Body of pancreas (tissue), 4 donors: ENCODE data around the gene TCTN1. TPM values are rescaled to one million over a fixed set of nuclear protein-coding genes. Genes with fewer than 3 reads are reported as not detected.

Experiments
- ATAC-seq: fragments of 150-250 bp; one replicate; pipeline ENCODE4 v1.9.1; 2016
- DNase-seq, 4 donors: peaks; one replicate each; pipeline ENCODE4 v3.0.0-alpha.2; 2019
- H3K27ac ChIP-seq, 4 donors: fragments of 200-600 bp; sonication (generic); 1 replicate in 3 of 4; 2 replicates in 1 of 4; pipeline versions ENCODE4 v1.5.1 to v1.6.1; 2016 to 2019; ENCODE audit warnings: mild to moderate bottlenecking in 1 of 4, mixed read lengths in 1 of 4, moderate library complexity in 1 of 4
- H3K27me3 ChIP-seq, 2 donors: fragments of 200-600 bp; sonication (generic); one replicate each; pipeline ENCODE4 v1.6.0; 2016; ENCODE audit warnings: mild to moderate bottlenecking in 1 of 2
- H3K36me3 ChIP-seq, 2 donors: fragments of 200-600 bp; sonication (generic); replicated peaks in 1 of 2; 2 replicates each; pipeline ENCODE4 v1.5.1; 2016; ENCODE audit warnings: low read depth in 2 of 2; ENCODE audit not compliant: insufficient read depth in 1 of 2
- H3K4me1 ChIP-seq: fragments of 200-600 bp; sonication (generic); one replicate; pipeline ENCODE4 v1.6.0; 2016
- H3K4me3 ChIP-seq, 2 donors: fragments of 200-600 bp; sonication (generic); 1 replicate in 1 of 2; 2 replicates in 1 of 2; pipeline ENCODE4 v1.5.1; 2016 to 2019
- H3K9me3 ChIP-seq, 3 donors: fragments of 200-600 bp; sonication (generic); 1 replicate in 2 of 3; 2 replicates in 1 of 3; pipeline ENCODE4 v1.5.1; 2016
- CTCF ChIP-seq, 7 experiments: fragments of 450-650 bp in 4 of 7; fragments of 200-600 bp in 3 of 7; sonication (generic) in 3 of 7; IDR thresholded peaks; one replicate each; pipeline ENCODE4 v1.5.1; 2016 to 2019; ENCODE audit warnings: antibody characterized with exemption in 7 of 7
- POLR2A ChIP-seq, 3 donors: fragments of 450-650 bp; IDR thresholded peaks; one replicate each; pipeline ENCODE4 v1.6.1; 2016; ENCODE audit warnings: antibody characterized with exemption in 3 of 3, mild to moderate bottlenecking in 2 of 3
- WGBS, 2 donors: methylation state at CpG; one replicate each; pipeline ENCODE4 v1.1.5; 2017; 5-methylcytosine and 5-hydroxymethylcytosine counted together
- intact Hi-C: fragments of 100-400 bp; cut with DNase I; formaldehyde crosslinking; loops from one replicate; pipeline ENCODE4 v1.15.1; 2023
- total RNA-seq, 2 donors: library from RNA; depleted of rRNA; stranded (reverse); fragments of >200 nt; gene quantifications; one replicate each; pipeline ENCODE4 v1.1.0, GENCODE V29; 2016

The TCTN1 gene
- total RNA-seq, 2 donors from 2014 or later: 54.7 to 95.6 TPM

- TF ChIP-seq CTCF (IDR thresholded peaks at IDR 0.05) (no peak), POLR2A (IDR thresholded peaks at IDR 0.05) (no peak)
- Histone ChIP-seq H3K4me3 (no peak overlapping the region), H3K27ac (no peak overlapping the region), H3K9me3 (no peaks in the 10 kb centered on the region), H3K36me3 (no peaks in the 10 kb centered on the region), H3K27me3 (no peaks in the 10 kb centered on the region), H3K4me1 (no peaks in the 10 kb centered on the region)
- 79 to 81% methylated on average over 12 of the region's 12 CpGs for WGBS, 2 donors
- intact Hi-C loops: no loop called here
- ATAC-seq: no peak
- DNase-seq: no peak
These were observed 54.7 kb downstream of the TCTN1 start for GRCh38 chr12:110668480-110669192.

DNA sequence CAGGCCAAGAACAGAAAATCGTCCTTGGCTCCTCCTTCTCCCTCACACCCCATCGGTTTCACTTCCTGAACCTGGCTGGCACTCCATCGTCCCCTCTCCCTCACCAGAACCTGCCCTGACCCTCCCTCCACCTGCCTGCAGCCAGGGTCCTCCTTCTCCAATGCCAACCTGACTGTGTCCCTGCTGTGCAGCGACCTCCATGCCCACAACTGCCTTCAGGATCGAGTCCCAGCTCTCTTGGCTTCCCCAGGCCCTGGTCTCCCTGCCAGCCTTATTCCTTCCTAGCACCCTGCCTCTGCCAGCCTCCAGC lies 55.2 kb downstream of the TCTN1 start:
- intact Hi-C loops: no loop called here
- TF ChIP-seq CTCF (IDR thresholded peaks at IDR 0.05): no peak
- no peak for TF ChIP-seq POLR2A (IDR thresholded peaks at IDR 0.05)
- no peaks in the 10 kb centered on the region for H3K36me3 ChIP-seq
- H3K27me3 ChIP-seq: no peaks in the 10 kb centered on the region
- H3K4me1 ChIP-seq: no peaks in the 10 kb centered on the region
- H3K9me3 ChIP-seq: no peaks in the 10 kb centered on the region
- no peak overlapping the region for H3K27ac ChIP-seq
- 33 to 41% methylated on average over 5 of the region's 5 CpGs for WGBS, 2 donors
- no peak overlapping the region for H3K4me3 ChIP-seq
- DNase-seq: no peak
- ATAC-seq: no peak

- no peak overlapping the region for H3K4me3 ChIP-seq
These were observed 56.3 kb downstream of the TCTN1 start for GRCh38 chr12:110670161-110670701.

GRCh38 chr12:110676171-110676570 lies 62.2 kb downstream of the TCTN1 start:
- no peaks in the 10 kb centered on the region for H3K36me3 ChIP-seq
- ATAC-seq (no peak), DNase-seq (no peak)
- no peaks in the 10 kb centered on the region for H3K4me1 ChIP-seq
- no peak overlapping the region for H3K4me3 ChIP-seq
- intact Hi-C loops: no loop called here
- no peak overlapping the region for H3K27ac ChIP-seq
- H3K9me3 ChIP-seq: no peaks in the 10 kb centered on the region
- 69 to 77% methylated on average over 4 of the region's 4 CpGs for WGBS, 2 donors
- TF ChIP-seq POLR2A (IDR thresholded peaks at IDR 0.05) (no peak), CTCF (IDR thresholded peaks at IDR 0.05) (no peak)
- no peaks in the 10 kb centered on the region for H3K27me3 ChIP-seq

More at GRCh38 chr12:110670161-110670701, 56.3 kb downstream of the TCTN1 start:
- no peaks in the 10 kb centered on the region for H3K4me1 ChIP-seq
- H3K9me3 ChIP-seq: no peaks in the 10 kb centered on the region
- ATAC-seq: no peak
- no peak for DNase-seq
- no peak overlapping the region for H3K27ac ChIP-seq
- intact Hi-C loops: no loop called here
- 49 to 53% methylated on average over 4 of the region's 4 CpGs for WGBS, 2 donors
- H3K36me3 ChIP-seq: no peaks in the 10 kb centered on the region
- TF ChIP-seq CTCF (IDR thresholded peaks at IDR 0.05): no peak
- TF ChIP-seq POLR2A (IDR thresholded peaks at IDR 0.05): no peak
- no peaks in the 10 kb centered on the region for H3K27me3 ChIP-seq
